Sigmoid colon (tissue), 3 donors: ENCODE data around the gene ATF7IP.

Experiments used
- POLR2A ChIP-seq, 2 donors: fragments of 450-650 bp; IDR thresholded peaks; one replicate each; pipeline ENCODE4 v1.6.1; 2016; ENCODE audit warnings: antibody characterized with exemption in 2 of 2, mild to moderate bottlenecking in 2 of 2, moderate library complexity in 2 of 2
- TF ChIP-seq, protein P1 (sequence below), 4 experiments: fragments of 450-650 bp in 3 of 4; fragments of 200-600 bp in 1 of 4; IDR thresholded peaks; one replicate each; pipeline ENCODE4 v1.5.1; 2016 to 2019; ENCODE audit warnings: antibody characterized with exemption in 4 of 4, mild to moderate bottlenecking in 3 of 4, moderate library complexity in 2 of 4

GRCh38 chr12:14537088-14537487, 171.6 kb downstream of the ATF7IP start:
- TF ChIP-seq POLR2A (IDR thresholded peaks at IDR 0.05) = no peak
- TF ChIP-seq, protein P1, sequence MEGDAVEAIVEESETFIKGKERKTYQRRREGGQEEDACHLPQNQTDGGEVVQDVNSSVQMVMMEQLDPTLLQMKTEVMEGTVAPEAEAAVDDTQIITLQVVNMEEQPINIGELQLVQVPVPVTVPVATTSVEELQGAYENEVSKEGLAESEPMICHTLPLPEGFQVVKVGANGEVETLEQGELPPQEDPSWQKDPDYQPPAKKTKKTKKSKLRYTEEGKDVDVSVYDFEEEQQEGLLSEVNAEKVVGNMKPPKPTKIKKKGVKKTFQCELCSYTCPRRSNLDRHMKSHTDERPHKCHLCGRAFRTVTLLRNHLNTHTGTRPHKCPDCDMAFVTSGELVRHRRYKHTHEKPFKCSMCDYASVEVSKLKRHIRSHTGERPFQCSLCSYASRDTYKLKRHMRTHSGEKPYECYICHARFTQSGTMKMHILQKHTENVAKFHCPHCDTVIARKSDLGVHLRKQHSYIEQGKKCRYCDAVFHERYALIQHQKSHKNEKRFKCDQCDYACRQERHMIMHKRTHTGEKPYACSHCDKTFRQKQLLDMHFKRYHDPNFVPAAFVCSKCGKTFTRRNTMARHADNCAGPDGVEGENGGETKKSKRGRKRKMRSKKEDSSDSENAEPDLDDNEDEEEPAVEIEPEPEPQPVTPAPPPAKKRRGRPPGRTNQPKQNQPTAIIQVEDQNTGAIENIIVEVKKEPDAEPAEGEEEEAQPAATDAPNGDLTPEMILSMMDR (IDR thresholded peaks at IDR 0.05) = no peak
